Suppressor macrophage treated with lipopolysaccharide for 1 hour (primary cell): ENCODE data around the gene BNIPL.

ENCODE experiments used
- DNase-seq, 3 donors: peaks; one replicate each; pipeline ENCODE4 v3.0.0-alpha.2; 2020 to 2022

The BNIPL gene, protein sequence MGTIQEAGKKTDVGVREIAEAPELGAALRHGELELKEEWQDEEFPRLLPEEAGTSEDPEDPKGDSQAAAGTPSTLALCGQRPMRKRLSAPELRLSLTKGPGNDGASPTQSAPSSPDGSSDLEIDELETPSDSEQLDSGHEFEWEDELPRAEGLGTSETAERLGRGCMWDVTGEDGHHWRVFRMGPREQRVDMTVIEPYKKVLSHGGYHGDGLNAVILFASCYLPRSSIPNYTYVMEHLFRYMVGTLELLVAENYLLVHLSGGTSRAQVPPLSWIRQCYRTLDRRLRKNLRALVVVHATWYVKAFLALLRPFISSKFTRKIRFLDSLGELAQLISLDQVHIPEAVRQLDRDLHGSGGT

DNA sequence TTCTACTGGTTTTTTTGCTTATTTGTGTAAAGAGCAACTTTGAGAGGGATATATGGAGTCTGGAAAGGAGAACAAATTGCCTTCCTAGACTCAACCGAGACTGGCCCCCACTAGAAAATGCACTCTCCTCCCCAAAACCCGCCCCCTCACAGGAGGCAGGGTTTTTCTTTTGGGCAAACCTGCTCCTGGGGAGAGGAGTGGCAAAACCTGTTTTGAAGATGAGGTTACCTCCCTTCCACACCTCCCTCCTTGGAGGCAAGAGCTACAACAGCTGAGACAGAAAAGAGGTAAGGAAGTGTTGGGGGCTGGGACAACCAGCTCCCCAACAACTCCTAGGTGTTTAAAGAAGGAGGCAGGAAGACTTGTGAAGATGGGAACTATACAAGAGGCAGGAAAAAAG is at the start of gene BNIPL:
Gene BNIPL, plus strand, starts transcription at position 231 of the 400 bp plus-strand sequence. Its CDS starts 140 bp downstream, at position 371.
- no peak for DNase-seq

DNA sequence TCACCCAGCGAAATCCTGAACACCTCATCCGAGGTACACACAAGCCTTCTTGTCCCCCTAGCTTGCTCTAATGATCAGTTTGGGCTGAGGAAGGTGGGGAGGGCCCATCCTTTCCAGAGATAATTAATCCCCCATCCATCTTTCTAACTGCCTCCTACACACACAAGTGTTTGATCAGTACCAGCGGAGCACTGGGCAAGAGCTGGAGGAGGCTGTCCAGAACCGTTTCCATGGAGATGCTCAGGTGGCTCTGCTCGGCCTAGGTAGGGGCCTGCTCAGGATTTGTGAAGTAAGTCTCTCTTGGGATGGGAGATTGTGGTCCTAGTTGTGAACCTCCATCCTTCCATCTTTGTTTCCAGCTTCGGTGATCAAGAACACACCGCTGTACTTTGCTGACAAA is 48.5 kb upstream of the BNIPL start:
- DNase-seq = no peak

DNA sequence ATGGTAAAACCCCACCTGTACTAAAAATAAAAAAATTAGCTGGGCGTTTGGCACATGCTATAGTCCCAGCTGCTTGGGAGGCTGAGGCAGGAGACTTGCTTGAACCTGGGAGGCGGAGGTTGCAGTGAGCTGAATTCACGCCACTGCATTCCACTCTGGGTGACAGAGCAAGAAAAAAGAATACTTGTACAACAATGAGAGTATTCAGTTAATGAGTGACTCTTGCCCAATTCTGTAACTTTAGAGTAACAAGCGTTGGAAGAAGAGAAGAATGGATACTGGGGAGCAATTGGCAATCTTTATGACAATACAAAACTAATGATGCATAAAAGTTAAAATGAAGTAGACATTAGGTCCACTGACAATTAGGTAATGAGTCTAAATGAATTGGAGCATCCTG is 43.8 kb upstream of the BNIPL start:
- no peak for DNase-seq

DNA sequence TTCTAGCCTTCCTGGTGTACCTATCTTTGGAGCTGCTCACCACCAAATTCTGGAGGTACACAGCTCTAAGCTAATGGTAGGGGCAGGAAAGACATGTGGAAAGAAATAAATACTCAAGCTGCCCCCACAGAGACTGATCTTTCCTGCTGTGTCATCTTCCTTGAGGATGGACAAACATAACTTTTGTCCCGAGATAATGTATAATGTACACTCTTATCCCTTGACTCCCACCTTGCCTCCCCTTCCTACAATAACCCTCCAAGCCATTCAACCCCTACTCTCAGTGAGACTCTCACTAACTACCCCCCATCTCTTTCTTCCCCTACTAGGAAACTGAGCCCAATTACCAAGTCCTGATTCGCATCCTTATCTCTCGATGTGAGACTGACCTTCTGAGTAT is 42.1 kb upstream of the BNIPL start:
- no peak for DNase-seq

DNA sequence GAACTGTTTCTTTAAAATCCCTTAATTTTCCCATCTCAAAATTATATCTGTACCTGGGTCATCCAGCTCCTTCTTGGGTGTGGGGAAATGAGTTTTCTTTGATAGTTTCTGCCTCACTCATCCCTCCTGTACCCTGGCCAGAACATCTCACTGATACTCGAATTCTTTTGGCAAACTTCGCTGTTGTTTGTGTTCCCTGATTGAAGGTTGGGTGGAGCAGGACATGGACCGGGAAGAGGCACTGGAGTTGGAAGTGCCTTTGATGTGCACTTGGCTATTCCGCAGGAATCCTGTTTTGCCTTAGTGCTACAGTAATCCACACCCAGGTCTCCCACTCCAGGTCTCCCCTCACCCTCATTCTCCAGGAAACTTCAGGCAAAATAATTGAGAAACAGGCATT is 40.9 kb upstream of the BNIPL start:
- no peak for DNase-seq

DNA sequence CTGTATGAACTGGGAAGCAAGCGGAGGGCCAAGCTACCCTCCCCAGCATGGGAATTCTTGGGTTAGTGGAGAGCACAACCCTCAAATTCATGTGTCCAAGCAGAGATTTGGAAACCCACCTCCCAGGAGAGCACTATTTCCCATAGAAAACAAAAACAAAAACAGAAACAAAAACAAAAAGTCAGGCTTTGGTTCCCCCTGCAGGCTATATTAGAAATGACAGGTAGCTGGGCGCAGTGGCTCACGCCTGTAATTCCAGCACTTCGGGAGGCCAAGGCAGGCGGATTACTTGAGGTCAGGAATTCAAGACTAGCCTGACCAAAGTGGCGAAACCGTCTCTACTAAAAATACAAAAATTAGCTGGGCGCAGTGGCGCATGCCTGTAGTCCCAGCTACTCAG is 40.5 kb upstream of the BNIPL start:
- DNase-seq = peak; percentile 57 to 65 (median 65)

DNA sequence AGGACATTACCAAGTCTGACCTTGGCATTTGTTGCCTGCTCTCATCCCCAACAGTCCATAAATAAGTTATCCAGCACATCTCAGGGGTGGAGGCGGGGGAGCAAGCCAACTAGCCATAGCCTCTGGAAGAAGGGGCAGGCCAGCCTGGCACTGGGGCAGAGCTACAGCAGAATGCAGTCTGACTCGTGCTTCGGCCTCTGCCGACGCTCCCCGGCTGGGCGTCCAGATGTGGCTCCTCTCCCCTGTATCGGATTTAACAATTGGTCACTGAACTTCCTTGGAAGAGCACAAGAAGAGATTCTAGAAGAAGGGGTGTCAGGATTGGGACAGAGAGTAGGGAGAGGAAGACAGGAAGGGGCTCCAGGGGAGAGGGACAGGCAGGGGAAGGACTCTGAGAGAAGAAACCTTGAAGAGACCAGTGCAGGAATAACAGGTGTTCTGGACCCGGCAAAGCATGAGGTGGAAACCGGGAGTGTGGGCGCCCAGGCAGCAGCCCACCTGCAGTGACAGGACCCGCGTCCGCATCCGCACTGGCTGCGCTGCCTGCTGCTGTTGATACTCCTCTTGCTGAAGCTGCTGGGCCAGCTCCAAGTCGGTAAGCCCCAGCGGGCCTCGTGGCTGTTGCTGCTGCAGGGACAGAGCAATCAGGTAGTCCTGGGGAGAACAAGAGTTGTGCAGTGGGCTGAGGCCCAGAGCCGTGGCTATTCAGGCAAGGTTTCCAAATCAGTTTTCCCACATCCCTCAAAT is 39.1 kb upstream of the BNIPL start:
- no peak for DNase-seq

DNA sequence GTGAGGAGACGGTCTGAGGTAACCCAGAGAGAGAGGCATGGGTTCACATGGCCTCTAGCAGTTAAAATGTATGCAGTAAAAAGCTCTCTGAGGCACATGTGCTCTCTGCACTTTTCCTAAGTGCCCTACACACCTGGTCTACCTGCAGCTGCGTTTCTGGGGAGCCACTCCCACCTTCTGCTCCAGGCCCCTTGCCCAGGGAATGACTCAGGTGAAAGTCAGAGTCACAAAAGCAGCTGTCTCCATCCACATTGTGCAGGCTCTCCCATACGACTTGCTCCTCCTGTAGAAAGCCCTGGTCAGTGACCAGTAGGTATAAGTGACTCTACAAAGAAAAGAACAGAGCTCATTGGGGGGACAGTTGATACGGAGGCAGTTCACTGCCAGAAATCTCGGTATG is 38.4 kb upstream of the BNIPL start:
- no peak for DNase-seq

DNA sequence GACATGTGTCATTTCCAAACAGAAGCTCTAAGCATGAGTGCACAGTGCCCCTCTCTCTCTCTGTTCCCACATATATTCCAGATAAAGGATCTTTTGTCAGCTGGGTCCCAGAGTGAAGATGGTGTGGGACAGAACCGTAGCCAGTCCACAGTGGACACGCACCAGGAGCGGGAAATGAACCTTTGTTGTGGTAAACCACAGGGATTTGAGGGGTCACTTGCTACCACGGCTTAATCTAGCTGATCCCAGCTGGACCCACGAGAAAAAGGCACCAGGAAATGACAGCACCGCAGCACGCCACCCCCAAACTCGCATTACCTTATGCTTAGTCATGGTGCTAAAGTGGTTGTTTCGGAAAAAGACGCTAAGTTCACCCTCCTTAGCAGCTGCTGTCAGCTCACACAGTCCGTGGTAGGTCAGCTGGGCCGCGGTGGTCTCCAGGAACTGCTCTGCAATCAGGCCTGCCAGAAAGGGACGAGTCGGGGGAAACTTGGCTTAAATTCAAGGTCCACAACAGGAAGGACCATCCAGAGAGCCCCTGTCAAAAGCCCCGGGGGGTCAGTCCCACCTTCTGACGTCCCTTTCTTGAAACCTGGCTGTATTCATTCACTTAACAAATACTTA is 37.2 kb upstream of the BNIPL start:
- DNase-seq = peak; percentile 76 to 85 (median 84)

DNA sequence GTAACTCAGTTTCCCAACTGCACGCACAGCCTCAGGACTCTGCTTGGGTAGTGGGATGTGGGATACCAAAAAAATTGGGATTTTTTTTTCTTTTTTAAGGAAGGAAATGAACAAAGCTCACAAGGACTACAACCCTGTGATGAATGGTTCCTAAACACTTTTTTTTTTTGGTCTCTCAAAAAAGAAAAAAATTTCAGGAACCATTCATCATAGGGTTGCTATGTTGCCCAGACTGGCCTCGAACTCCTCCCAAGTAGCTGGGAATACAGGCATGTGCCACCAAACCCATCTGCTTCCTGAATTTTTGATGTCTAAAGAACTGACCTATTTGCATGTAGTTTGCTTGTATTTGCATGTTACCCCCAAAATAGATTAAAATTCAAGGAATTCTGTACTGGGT is 36.5 kb upstream of the BNIPL start:
- peak; percentile 55 to 77 (median 65) for DNase-seq

DNA sequence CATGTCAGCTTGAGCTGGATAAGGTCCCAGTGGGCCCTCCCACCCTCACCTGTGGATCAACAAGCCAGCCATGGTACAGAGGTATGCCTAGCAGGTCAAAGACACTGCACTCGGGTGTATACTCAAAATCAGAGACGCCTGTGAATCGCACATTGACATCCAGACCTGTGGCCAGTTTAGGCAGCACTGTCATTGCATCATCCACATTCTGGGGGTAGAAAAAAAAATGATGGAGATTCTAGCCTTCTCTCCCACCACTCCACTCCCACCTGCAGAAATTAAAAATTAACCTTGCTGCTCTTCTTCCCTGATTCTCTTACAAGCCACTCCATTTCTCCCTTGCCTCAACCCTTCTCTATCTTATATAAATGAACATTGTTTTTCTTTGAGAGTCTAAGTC is 36.0 kb upstream of the BNIPL start:
- no peak for DNase-seq

DNA sequence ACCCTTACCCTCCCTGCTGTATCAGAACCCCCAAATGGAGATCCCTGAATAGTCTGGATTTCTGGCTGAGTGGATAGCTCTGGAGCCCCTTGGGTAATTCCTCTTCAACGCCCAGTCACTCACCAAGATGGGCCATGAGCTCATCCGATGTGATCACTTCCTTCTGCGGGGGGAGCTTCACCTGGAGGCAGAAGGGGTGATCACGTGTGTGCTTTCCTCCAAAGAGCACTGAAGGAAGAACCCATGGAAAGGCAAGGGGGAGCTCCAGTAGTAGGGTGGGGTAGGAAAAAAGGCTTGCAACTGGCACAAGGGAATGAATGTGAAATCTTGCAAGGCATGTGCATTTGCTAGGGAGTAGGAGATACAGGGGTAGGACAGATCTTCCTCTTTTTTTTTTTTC is 34.8 kb upstream of the BNIPL start:
- DNase-seq = peak; percentile 80 to 81 (median 81)

DNA sequence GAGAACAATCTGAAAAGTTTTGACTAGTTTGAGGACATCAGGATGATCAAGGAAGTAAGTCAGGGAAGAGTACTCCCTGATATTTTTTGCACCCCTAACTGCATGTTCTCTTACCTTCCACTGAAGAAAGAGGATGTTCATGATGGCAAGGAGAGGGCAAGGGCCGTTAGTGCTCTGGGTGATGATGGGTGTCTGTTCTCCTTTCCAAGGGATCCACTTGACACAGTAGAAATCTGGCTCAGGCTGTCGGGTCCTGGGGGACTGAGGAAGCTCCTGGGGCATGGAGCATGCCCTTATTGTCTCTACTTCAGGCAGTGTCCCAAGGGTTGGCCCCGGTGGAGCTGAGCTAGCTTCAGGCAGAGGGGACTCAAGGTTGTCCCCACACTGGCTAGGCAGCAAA is 34.3 kb upstream of the BNIPL start:
- no peak for DNase-seq

DNA sequence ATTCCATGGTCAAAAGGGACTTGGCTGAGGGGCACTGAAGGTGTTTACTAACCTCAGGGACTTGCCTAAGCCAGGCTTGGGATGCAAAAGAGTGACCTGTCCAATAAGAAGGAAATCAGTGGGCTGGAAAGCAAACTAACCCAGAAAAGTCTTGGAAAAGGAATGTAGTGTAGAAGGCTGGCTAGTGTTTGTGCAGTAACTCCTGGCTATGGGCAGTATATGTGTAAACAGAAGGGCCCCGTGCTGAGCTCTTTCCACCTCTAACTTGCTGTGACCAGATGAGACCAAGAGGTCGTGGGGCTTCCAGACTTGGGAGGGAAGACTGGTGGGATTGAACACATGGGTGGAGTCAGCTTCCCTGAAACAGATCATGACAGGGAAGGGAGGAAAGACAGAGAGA is 33.8 kb upstream of the BNIPL start:
- no peak for DNase-seq

DNA sequence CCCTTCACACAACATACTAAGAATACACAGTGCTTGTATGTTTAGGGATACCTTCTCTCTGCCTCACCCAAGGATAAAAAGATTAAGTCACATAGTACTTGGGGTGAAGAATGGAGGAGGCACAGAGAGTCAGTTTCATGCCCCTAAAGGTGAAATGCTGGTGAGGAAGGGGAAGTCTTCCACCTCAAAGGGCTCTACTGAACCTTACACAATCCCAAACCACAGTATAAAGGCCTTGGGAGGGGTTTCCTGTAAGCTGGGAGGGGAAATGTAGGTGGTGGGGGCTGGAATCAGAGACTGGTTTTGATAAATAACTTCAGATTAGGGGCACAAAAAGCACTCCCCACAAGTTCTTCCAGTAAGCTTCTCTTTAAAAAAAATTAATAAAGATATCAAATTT is 33.2 kb upstream of the BNIPL start:
- no peak for DNase-seq

DNA sequence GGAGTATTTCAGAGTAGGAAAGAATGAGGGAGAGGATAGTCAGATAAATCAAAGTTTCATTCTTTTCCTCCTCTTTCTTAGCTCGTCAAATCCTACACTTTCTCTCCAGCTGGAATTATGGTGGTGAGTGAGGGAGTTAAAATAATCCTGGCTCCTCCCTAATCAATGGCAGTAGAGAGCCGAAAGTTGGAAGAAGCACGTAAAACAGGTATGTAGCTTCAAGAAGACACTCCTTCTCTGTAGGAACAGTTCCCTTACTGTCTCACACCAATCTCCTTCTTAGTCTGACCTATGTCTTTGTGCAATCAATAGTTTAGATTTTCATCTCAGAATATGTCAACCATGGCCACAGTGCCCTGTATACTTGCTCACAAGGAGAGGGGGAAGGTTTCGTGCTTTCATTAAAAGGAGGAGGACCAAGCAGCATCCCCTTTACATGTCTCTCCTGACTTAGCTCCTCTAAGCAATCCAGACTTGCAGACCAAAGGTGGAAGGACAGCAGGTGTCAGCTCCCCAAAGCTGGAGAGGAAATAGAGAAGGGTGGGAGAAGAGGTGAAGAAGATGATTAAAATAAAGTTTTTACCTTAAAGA is 30.6 kb upstream of the BNIPL start:
- DNase-seq = no peak

DNA sequence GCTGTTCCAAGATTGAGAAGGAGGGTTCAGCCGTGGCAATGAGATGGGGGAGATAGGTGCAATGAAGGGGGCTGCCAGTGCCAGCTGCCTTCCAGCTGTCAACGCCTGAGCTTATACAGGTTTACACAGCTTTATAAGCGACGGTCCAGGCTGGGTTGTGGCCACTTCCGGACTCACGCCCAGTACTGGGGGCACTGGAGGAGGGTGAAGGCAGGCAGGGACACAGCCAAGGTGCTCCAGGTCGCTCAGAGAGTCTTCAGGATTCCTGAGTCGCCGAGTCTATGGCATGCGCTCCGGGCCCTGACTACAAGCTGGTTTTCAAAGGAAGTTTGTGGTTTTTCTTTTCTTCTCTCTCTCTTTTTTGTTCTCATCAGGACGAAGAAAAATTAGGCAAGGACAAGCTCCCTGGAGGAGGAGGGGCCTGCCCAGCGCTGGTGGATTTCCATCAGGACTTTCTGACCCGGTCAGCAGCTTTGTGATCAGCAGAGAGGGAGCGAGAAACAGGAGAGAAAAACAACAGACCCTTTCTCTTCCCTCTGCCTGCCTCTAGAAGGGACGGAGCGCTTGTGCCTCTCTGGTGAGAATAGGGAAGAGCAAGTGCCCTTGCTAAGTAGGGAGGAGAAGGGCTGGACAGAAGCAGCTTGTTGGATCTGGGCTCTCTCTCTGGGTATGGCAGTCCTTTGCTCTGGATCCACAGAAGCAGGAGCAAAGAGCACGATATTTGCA is 29.9 kb upstream of the BNIPL start, which contains the start of gene MINDY1:
Gene MINDY1, minus strand, starts transcription at position 576 of the 726 bp plus-strand sequence. CDS start 4,285 bp downstream, outside the sequence.
- peak; percentile 78 to 84 (median 79) for DNase-seq

DNA sequence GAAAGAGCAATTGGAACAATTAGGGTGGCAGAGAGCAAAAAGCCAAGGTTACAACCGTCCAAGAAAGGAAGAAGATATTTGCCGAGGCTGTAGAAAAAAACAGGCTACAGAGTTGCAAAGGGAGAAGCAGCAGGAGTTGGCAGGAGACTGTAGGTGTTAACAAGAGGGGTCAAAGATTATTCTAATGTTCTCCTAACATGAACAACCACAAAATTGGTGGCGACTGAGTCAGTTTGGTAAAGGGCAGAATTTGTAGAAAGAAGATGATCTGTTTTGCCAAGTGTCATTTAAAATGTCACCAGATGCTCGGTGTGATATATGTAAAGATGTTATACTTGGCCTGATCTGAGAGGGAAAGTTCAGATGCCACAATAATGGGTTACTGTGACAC is 28.5 kb upstream of the BNIPL start:
- DNase-seq = no peak

DNA sequence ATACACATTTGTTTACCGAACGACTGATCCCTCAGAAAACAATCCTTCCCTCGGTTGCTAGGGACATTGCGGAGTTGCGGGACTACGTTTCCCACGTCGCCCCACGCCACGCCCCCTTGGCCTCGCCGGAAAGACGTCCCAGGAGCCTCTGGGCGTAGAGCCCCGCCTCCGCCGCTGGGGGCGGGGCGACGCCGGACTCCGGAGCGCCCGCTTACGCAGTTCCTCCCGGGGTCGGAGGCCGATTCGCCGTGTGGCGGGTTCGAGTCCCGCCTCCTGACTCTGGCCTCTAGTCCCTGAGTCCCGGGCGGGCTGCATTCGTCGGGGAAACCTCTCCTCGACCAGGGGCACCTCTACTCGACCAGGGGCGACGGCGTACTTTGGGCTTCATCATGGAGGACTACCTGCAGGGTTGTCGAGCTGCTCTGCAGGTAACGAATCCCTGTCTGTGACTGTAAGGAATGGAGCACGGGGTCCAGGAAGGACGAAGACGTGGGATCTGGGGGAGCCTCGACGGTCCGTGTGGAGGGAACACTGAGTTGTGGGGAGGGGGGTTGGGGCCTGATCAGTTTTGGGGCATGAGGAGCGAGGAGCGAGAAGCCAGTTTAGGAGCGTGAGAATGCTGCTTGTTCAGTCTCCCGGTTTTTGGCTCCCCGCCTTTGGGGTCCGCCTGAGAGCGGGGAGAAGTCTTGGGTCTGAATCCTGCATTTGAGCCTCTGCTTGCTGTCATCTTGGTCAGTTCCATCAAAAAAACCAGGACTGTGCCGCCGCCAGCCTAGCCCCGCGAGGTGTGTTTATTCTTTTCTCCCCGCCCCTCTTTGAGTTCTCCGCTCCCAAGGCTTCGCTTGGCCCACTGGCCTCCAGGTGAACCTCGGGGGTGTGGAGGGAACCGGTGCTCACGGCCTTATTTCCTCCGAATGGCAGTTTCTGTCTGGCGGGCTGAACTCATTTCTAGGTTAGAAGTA is 27.9 kb upstream of the BNIPL start, which contains the start of gene PRUNE1:
Gene PRUNE1, plus strand, starts transcription at position 206 of the 962 bp plus-strand sequence. Its CDS starts 184 bp downstream, at position 390.
- DNase-seq = peak; percentile 99 to 100 (median 99)

DNA sequence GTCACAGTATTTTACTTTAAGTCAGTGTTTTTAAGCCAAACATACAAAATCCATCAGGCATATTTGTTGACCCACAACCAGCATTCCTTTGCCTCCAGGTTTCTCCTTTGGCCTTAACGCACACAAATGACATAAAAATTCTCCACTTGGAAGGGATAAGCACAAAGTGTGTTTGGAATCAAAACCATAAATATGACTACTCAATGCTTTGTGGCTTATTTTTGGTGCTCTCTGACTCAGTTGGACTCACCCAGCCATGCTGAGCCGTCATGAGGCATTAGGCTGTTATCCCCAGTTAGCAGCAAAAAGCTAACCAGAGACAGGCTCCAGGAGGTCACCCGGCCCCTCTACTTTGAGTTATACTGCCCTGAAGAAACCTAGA is 27.2 kb upstream of the BNIPL start:
- DNase-seq = no peak

DNA sequence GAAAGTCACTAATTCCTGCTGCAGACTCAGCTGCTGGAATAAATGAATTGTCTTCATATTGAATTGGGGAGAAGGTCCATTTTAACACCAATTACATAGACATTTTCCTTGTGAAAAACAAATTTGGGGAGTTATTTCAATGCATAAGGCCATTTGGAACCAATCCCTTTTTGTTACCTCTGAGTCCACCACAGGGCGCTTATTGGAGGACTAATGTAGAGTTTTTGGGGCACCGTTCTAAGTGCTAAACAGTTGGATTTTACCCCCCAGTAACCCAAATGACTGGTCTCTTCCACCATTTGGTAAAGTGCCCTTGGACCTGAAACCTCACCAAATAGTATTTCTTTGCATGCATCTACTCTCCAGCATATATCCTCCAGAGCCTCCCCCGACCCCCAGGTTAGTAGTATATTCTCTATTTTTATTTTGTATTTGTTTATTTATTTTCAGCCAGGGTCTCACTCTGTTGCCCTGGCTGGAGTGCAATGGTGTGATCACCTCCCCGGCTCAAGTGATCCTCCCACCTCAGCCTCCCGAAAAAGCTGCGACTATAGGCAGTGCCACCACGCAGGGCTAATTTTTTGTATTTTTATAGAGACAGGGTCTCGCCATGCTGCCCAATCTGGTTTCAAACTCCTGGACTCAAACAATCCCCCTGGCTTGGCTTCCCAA is 26.6 kb upstream of the BNIPL start:
- DNase-seq = no peak
